ENCODE results near the gene JMJD8.
A peak's percentile ranks its signal among the peaks of the same experiment; 100 is the strongest.

The JMJD8 gene

DNA sequence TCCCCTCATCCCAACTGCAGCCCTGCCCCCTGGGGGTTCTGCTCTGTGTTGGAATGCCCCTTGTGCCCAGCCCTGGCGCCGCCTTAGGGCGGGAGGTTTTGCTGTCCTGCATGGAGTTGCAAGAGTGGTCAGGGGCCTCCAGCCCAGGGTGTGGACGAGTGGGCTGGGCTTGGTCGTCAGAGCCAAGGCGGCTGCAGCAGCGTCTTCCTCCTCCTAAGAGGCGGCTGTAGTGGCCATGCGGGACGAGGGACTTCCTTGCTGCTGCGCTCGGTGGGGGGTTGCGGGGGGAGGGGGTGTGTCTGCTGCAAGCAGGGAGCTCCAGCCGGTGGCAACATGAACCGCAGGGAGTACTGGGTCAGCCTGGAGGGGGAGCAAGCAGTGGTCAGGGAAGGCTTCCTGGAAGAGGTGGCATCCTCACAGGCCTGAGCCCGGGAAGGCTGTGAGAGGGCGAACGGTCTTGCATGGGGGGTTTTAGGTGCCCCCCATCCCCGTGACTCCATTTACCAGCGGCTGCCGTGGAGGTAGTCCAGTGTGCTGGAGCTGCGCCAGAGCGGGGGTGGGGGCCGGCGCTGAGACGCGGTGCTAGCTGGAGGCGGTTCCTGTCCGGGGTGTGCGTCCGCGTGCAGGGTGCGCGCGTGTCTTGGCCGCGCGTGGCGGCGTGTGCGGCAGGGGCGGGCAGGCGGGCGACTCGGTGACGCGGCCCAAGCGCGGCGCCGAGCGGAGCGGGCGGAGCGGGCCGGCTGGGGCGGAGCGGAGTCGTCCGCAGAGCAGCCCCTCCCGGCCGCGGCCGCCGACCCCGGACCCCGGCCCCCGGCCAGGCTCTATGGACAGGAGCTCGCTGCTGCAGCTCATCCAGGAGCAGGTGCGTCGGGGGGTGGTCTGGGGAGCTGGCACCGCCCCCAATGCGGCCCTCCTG, 8.9 kb downstream of the JMJD8 start, which contains the start of gene RHBDL1:
RHBDL1 (plus strand) TSS at position 704 of the 916 bp plus-strand sequence; CDS start at position 824, 120 bp downstream.
- DNase-seq = no peak

DNA sequence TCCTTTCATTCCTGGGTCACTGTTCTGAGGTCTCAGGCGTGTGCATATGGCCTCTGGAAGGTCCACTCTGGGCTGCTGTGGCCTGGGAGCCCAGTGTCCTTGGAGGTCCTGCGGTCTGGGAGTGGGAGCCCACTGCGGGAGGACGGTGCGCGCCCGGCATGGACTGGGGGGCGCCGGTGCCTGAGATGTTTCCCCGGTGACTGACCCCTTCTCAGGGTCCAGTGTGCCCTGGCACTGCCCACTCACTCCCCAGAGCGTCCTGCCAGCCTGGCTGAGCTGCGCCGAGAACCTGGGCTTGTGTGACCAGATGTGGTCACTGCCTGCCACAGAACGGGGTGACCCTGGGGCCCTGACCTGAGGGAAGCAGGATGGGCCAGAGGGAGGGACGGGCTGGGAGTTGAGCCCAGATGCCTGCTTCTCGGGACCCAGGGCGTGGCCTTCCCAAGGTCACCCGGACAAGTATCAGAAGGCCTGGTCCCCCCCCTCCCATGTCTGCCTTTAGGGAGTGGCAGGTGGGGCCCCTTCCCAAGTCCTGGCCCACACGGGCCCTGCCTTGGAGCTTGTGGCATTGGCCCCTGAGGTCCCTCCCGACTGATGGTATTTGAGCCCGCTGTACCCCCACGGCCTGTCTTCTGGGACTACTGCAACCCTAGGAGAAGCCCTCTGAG, 9.8 kb downstream of the JMJD8 start:
- no peak for DNase-seq

GRCh38 chr16:673399-673991, 10.6 kb downstream of the JMJD8 start:
- DNase-seq = no peak

DNA sequence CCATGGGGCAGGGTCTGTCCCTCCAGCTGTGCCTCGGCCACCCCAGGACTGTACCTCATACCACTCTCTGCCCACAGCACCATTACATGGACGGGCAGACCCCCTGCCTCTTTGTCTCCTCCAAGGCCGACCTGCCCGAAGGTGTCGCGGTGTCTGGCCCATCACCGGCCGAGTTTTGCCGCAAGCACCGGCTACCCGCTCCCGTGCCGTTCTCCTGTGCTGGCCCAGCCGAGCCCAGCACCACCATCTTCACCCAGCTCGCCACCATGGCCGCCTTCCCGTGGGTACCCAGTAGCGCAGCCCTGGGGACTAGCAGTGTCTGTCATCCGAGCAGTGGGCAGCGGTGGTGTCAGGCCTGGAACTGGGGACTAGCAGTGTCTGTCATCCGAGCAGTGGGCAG, 11.3 kb downstream of the JMJD8 start:
- no peak for DNase-seq

DNA sequence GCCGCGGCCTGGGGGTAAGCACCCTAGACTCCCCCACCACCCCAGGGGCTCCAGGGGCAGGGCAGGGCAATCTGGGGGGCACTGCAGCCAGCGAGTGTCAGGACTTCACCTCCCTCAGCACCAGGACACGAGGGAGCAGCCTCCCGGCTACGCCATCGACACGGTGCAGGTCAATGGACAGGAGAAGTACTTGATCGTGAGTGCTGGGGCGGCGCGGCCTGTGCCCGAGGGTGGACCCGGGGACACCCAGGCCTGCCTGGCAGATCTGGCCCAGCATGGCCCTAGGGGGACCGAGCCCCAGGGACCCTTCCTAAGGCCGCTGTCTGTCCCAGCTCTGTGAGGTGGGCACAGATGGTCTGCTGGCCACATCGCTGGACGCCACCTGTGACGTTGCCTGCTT, 11.8 kb downstream of the JMJD8 start:
- DNase-seq = no peak

- DNase-seq = no peak
These were observed 12.6 kb downstream of the JMJD8 start for GRCh38 chr16:671353-672131.

DNA sequence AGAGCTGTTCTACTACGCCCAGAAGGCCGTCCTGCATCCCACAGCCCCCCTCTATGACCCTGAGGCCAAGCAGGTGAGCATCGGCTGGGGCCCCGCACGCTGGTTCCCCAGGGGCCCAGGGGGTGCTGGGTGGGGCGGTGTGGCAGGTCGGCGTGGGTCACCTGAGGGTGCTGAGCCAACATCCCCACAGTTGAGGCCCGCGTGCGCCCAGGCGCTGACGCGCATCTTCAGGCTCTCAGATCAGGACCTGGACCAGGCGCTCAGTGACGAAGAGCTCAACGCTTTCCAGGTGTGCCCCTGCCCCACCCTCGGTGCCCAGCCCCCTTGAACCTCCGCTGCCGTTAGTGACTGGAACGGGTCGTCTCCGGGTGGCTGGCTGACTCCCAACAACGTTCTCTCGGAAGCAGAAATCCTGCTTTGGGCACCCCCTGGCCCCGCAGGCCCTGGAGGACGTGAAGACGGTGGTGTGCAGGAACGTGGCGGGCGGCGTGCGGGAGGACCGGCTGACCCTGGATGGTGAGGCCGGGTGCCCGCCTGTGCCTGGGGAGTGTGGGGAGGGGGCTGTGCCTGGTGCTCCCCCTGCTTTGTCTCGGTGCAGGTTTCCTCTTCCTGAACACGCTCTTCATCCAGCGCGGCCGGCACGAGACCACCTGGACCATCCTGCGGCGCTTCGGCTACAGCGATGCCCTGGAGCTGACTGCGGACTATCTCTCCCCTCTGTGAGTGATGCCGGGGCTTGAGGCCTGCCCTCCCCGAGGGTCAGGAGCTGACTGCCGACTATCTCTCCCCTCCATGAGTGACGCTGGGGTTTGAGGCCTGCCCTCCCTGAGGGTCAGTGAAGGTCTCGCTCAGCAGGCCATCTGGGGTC, 13.4 kb downstream of the JMJD8 start:
- DNase-seq = no peak

DNA sequence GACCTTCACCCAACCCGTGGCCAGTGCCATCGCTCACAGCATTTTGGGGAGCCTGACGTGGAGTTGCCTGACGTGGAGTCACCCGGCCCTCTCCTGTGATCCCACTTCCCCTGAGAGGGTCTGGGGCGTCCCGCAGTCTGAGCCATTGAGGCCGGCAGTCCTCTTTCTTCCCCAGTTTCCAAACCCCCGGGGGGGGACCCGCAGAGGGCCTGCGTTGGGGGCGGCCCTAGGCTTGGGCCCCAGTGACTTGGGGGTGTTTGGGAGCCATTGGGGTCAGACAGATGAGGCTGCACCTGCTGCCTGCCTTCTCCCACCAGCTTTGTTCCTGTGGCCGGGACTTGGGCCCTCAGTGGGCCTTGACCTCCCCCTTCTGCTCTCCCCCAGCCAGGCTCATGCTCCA, 14.5 kb downstream of the JMJD8 start:
- no peak for DNase-seq

DNA sequence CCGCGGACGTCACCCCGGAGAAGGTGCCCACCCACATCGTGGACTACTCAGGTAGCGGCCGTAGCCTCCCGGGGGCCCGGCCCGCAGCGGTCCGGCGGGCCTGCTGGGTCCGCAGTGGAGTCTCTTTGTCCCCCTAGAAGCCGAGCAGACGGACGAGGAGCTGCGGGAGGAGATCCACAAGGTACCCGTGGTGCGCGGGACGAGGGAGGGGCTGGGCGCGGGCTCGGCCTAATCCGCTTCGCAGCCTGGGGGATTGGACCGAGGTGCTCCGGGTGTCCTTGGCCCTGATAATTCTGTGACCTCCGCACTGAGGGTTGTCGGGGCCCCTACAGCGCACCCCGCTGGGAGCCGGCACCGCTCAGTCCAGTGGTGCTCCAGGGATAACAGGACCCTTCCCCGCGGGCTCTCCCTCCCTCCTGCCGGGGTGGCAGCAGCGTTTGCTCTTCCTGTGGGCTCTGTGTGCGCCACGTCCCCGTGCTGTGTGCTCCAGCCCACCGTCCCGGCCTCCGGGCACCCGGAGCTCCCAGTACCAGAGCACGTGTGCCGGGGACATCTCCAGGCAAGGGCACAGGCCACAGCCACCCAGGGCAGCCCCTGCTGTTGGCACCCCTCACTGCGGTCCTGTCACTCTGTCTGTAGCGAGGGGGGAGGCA, 15.5 kb downstream of the JMJD8 start:
- DNase-seq = no peak

DNA sequence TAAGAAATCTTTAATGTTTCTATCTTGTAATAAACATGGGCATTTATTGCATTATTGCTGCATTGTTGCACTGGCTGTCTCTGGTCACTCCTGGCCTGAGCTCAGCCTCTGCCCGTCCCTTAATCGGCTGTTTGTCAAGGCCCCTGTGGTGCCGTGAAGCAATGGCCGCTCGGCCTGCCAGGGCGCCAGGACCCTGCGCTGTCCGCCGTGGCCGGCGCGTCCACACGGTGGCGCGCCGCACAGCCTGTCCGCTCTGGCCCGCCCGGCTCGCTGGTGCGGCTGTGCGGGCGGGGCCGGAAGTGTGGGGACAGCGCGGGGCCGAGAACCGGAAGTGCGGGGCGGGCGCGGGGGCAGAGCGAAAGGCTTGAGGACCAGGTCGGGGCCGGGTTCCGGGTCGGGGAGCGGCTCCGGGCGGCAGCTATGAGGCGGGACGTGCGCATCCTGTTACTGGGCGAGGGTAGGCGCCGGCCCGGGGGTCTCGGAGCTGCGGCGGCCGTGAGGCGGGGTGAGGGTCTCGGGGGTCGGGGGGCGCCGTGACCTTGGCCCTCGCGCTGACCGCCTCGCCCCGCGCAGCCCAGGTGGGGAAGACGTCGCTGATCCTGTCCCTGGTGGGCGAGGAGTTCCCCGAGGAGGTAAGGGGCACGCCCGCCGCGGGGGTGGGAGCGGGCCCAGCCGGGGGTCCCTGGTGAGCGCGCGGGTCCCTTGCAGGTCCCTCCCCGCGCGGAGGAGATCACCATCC, 16.2 kb downstream of the JMJD8 start, which contains the start of gene RHOT2:
RHOT2 (plus strand) TSS at position 353 of the 739 bp plus-strand sequence; CDS start at position 421, 68 bp downstream.
- DNase-seq = peak; percentile 48 to 80

GRCh38 chr16:667113-667779, 16.9 kb downstream of the JMJD8 start:
- DNase-seq = no peak

DNA sequence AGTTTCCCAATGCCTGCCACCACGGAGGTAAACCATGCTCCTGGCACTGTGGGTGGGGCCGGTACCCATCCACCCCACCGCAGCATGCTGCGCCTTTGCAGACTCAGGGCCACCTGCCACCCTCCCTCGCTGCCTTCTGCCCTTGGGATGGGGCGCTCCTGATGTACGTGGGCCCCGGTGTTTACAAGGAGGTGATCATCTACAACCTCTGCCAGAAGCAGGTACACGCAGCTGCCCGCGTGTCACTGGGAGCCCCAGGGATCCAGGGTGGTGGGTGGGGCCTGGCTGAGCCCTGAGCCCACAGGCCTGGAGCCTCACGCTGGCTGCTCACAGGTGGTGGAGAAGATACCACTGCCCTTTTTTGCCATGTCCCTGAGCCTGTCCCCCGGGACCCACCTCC, 17.6 kb downstream of the JMJD8 start:
- no peak for DNase-seq

- no peak for DNase-seq
These were observed 21.5 kb downstream of the JMJD8 start for GRCh38 chr16:662597-662996.

DNA sequence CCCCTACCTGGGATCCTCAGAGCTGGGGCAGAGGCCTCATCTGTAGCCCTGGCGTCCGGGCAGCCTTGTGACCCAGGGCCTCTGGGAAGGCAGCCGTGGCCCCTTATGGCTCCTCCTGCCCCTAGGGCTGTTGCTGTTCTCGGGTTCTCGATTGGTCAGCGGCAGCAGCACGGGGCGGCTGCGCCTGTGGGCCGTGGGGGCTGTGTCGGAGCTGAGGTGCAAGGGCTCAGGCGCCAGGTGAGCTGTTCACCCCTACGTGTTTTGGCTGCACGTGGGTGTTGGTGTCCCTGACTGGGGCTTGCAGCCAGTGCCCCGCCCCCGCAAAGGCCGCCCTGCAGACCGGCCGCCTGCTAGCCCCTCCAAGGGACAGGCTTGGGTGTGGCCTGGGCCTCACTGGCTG, 22.0 kb downstream of the JMJD8 start:
- no peak for DNase-seq

DNA sequence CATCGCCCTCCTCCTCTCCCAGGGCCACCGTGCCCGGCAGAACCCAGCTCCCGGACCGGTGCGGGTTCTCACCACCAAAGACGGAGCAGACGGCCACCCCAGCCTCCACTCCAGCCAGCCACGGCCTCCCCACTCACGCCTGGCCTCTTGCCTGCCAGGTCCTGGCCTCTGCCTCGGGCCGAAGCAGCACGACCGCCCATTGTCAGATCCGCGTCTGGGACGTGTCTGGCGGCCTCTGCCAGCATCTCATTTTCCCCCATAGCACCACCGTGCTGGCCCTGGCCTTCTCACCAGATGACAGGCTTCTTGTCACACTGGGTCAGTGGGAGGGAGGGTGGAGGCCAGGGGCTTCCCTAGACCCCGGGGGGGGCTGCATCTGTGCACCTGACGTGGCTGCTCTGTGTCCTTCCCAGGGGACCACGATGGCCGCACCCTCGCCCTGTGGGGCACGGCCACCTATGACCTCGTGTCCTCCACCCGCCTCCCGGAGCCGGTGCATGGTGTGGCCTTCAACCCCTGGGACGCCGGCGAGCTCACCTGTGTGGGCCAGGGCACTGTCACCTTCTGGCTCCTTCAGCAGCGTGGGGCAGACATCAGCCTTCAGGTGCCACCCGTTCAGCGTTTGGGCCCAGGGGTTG, 22.8 kb downstream of the JMJD8 start:
- DNase-seq = no peak

- peak; percentile 24 to 48 for DNase-seq
These were observed 23.5 kb downstream of the JMJD8 start for GRCh38 chr16:660459-661183.

DNA sequence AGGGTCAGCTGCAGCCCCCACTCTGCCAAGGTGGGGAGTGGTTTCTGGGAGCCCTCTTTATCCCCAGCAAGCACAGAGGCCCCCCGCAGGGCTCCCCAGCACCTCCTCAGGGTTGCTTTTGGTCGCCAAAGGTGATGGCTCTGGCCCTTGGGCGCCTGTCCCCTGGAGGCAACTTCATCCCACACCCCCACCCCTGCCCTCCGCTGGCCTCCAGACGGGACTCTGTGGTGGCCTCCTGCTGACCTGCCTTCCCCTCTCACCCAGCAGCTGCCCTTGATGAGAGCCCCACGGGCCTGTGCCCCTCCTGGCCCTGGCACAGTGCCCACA, 24.0 kb downstream of the JMJD8 start:
- no peak for DNase-seq

DNA sequence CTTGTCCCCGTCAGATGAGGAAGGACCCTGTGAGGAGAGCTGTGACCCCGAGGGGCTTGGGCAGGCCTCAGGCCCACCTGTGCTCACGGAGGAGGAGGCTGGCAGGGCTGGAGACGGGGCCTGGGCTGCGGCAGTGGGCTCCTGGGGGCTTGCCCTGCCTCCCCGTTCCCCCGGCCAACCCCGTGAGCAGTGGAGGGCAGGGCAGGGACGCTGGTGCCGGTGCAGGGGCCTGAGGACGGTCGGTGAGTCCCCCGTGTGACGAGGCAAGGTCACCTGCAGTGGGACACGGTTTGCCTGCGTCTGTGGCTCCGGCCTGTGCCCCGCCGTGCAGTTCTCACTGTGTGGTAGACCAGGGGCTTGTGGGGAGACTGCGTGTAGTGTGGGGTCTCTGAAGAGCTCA, 24.5 kb downstream of the JMJD8 start:
- DNase-seq = no peak

Measured in SW 1271 (cell line).